VCaP (cell line): ENCODE results near the gene CCDC146.

Source experiments
- H3K27ac ChIP-seq: fragments of 450-650 bp; 2 replicates; pipeline ENCODE4 v1.5.1; 2017
- TF ChIP-seq, protein P1 (sequence below): fragments of 450-650 bp; conservative IDR thresholded peaks from 2 replicates; pipeline ENCODE4 v1.5.1; 2017; ENCODE audit warnings: mild to moderate bottlenecking, moderate library complexity

Gene CCDC146

DNA sequence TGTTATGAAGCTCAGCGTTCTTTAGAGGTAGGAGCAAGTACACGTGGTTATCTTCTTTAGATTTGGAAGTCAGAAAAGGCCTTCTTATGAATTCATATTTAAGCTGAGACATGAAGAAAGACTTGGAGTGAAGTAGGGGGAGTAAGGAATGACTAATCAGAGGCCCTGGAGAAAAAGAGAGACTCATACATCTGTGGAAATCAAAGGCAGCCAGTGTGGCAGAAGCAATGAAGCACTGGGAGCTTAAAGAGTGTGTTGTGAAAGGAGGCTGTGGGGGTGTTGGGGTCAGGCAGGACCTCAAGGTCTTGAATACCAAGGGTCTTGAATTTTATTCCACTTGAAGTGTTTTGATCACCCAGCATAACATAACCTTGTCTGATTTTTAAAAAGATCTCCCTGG is 112.9 kb downstream of the CCDC146 start:
- no peak overlapping the region for H3K27ac ChIP-seq
- TF ChIP-seq, protein P1, sequence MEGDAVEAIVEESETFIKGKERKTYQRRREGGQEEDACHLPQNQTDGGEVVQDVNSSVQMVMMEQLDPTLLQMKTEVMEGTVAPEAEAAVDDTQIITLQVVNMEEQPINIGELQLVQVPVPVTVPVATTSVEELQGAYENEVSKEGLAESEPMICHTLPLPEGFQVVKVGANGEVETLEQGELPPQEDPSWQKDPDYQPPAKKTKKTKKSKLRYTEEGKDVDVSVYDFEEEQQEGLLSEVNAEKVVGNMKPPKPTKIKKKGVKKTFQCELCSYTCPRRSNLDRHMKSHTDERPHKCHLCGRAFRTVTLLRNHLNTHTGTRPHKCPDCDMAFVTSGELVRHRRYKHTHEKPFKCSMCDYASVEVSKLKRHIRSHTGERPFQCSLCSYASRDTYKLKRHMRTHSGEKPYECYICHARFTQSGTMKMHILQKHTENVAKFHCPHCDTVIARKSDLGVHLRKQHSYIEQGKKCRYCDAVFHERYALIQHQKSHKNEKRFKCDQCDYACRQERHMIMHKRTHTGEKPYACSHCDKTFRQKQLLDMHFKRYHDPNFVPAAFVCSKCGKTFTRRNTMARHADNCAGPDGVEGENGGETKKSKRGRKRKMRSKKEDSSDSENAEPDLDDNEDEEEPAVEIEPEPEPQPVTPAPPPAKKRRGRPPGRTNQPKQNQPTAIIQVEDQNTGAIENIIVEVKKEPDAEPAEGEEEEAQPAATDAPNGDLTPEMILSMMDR: no peak

DNA sequence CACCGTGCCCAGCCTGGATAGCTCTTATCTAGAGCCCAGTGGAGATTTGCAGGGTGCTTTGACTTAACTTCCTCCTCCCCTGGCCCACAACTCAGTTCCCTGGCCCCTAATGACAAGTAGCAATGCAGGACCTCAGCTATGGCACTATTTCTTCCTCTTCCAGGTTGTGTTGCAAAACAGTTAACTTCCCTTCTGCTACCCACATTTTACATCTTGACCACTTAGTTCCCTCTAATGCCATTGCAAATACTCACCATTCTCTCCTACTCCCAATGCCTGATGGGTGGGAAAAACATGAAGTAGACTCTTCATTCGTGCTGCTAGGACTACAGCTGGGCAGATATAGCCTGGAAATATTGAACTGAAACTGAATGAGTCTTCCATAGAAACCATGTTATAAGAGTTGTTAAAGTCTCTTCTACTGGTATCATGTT is 116.3 kb downstream of the CCDC146 start:
- TF ChIP-seq, protein P1: no peak
- no peak overlapping the region for H3K27ac ChIP-seq

DNA sequence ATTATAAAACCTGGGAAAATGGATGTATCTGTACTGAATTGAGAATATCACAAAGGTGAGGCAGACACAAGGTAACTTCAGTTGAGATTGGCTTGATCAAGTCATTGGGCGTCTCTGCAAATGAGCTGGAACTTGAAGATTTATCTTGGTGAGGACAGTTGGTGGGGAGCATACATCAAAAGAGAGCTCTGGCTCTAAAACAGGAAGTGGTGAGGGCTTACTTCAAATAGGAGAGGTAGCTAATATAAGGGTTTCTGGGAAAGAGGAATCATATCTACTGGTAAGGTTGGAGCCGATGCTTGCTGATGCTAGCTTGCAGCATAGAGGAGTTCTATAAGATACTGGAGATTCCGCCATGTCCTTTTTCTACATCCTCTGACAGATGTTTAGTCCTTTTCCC is 117.1 kb downstream of the CCDC146 start:
- TF ChIP-seq, protein P1: no peak
- H3K27ac ChIP-seq: no peak overlapping the region

DNA sequence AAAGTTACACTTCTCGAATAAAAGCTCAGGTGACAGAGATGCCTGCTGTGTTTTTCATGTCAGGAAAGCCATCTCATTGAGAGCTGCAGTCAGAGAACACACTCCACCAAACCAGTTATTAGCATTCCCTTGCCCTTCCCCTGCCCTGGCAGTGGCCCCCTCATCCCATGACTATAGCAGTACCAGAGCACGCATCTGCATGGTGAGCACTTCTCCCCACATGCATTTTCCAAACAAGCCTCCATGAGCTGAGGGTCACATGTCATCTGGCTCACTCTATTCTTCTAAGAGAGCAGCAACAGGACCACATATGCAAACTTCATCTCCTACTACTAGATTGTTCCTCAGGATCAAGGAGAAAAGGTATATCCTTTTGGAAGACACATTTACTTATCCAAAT is 119.7 kb downstream of the CCDC146 start:
- TF ChIP-seq, protein P1: no peak
- no peak overlapping the region for H3K27ac ChIP-seq

DNA sequence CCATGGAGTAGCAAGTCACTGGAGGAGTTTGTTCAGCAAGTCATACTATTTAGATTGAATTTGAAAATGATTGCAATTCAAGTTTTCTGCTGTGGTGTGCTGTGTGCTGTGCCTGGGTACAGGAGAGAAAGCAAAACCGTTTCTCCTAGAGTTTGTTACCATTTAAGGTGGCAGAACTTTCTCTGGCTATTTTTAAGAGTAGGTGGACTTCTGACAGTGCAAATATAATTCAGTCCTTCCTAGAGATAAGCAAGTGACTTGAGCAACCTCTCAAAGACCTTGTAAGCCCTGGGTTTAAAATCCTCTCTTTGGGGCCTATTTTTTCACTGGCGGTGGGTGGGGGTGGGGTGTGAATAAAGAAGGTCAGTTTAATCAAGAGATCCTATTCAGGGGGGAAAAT is 120.1 kb downstream of the CCDC146 start:
- TF ChIP-seq, protein P1: no peak

DNA sequence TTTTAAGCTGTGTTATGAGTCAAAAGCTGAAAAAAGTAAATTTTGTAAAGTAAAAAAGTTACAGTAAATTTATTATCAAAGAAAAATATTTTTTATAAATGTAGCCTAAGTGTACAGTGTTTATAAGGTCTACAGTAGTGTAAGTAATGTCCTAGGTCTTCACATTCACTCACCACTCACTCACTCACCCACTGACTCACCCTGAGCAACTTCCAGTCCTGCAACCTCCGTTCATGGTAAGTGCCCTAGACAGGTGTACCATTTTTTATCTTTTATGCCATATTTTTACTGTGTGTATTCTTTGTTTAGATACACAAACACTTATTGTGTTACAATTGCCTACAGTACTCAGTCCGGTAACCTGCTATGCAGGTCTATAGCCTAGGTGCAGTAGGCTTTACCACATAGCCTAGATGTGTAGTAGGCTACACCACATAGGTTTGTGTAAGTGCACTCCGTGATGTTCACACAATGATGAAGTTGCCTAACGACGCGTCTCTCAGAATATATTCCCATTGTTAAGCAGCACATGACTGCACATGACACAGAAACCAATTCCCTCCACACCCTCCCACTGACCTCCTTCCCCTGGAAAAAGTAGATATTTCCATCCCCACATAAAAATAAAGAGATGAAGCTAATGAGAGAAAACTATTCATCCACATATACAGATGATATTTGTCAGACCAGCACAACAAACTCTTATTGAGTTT is 122.0 kb downstream of the CCDC146 start:
- H3K27ac ChIP-seq: no peak overlapping the region
- TF ChIP-seq, protein P1: no peak

More for the DNA sequence above, 120.1 kb downstream of the CCDC146 start:
- H3K27ac ChIP-seq: no peak overlapping the region

DNA sequence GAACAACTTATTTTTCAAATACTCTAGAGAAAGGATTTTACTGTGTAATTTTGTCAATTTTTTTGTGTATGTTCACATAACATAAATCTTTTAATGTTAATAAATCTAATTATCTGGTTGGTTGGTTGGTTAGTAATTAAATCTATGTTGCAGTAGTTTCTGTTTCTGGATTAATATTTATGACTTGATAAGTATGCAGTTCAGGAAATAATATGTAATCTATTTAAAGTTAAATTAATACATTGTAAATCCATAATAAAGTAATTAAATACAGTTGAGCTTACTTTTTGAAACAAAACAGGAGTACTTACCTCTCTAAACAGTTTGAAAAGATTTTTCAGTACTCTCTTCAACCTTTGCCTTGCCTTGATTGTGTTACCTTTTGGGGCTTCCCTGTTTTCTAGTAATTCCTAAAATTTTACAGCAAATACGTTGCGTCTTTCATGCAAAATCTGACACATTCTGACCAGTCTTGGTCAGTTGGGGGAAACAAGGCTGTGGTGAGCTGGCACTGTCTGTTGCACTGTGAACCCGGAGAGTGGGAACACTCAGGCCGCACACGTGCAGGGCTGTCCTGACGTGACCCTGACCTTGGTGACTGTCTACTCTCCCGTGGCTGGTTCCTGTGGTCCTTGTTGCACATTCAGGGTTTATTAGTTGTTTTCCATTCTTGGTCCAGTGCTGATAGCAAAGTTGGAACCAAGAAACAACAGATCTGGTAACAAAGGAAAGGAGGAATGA is 122.8 kb downstream of the CCDC146 start:
- H3K27ac ChIP-seq: no peak overlapping the region
- TF ChIP-seq, protein P1: no peak
